ELR (cell line): ENCODE results near the gene C17orf75.
"Not testable (repeated sequence)": the region's sequence is repeated elsewhere in the genome, so short reads cannot be mapped to it uniquely, and the experiment has no call there.

Experiments
- DNase-seq: peaks from one replicate; pipeline ENCODE4 v3.0.0-alpha.2; 2015; ENCODE audit warnings: low read depth

C17orf75 gene

GRCh38 chr17:32345951-32346600 lies 4.1 kb upstream of the C17orf75 start:
- DNase-seq = no peak

DNA sequence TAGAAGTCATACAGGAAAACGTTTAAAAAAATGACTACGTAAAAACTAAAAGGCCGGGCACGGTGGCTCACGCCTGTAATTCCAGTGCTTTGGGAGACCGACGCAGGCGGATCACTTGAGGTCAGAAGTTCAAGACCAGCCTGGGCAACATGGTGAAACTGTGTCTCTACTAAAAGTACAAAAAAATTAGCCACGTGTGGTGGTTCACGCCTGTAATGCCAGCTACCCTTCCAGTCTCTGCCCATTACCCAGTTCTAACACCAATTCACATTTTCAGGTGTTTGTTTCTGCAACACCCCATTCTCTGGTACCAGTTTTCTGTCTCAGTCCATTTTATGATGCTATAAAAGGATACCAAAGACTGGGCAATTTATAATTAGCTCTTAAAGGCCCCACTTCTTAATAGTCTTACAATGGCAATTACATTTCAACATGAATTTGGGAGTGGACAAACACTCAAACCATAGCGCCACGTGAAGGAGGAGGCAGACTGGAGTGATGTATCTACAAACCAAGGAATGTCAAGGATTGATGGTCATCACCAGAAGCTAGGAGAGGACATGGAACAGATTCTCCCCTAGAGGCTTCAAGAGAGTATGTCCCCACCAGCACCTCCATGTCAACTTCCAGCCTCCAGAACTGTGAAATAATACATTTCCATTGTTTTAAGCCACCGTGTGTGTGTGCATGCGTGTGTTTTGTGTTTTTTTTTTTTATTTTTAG lies 791 bp upstream of the C17orf75 start:
- DNase-seq = peak; percentile 28

- peak; percentile 59 for DNase-seq
These were observed 674 bp downstream of the C17orf75 start for GRCh38 chr17:32341141-32341856.

DNA sequence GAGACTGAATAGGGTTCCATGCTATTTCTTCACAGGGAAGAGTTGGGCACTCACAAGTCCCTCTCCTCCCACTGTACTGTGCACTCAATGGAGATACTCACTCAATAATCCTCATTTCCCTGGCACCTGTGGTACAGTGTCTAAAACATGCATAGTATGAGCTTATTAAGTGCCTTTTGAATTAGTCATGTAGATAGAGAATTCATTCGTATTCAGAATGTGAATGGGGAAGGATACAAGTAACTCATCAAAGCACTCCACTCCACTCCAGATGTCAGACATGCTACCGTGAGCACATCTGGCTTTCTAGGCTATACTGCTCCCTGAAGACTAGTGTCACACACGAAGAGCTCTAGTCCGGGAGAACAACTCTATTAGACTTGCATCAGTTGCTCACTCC lies 6.3 kb downstream of the C17orf75 start:
- DNase-seq = peak; percentile 90

GRCh38 chr17:32335046-32335445 lies 6.9 kb downstream of the C17orf75 start:
- DNase-seq = no peak

- no peak for DNase-seq
These were observed 8.8 kb downstream of the C17orf75 start for GRCh38 chr17:32333187-32333586.

DNA sequence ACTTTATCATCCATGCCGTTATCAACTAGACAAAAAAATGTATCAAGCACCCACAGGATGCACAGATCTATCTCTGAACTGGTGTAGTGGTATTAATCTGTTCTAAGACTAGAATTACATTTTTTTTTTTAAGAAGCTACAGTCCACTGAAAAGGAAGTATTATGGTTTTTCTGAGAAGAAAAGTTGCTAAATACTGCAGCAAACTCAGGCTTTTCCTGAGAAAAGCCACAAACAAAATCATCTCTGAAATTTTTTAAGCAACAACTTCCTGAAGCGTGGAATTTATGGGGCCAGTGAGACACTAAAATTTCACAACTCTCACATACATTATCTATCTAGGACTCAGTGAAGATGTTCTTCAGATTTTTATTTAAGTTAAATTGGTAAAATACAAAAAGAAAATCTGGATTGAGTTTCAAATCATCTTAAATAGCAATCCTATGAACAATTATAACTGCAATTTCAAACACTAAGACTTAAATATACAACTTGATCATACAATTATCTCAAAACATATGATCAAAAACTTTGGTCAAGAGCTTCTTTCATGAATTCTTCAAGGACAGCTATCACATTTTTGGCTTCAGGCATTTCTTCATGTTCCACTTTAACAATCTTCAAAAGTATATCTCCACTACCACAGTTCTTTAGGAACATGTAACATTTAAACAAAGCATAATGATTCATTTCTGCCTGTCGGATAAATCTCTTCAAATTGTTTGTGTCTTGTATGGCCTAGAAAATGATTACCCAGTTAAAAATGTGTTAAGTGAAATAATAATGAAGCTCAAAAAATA lies 10.5 kb downstream of the C17orf75 start:
- no peak for DNase-seq

- DNase-seq = no peak
These were observed 11.8 kb downstream of the C17orf75 start for GRCh38 chr17:32330147-32330546.

DNA sequence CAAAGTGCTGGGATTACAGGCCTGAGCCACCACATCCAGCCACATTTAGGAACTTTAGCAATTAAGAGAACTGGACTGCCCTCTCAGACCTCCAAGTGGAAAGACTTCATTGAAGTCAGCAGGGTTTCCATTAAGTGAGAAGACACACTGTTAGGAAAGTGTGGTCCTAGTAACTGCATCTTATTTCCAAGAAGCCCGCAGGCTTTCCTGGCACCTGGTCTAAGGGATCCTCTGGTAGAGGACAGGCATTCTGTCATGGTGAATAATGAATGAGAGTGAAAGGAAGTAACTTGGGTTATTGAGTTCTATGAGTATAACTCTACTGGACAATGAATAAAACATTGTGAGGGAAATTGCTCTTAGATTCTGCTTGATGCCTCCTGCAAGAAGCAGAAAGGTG lies 14.1 kb downstream of the C17orf75 start:
- DNase-seq = no peak

GRCh38 chr17:32323811-32324491 lies 18.0 kb downstream of the C17orf75 start:
- peak; percentile 33 for DNase-seq

DNA sequence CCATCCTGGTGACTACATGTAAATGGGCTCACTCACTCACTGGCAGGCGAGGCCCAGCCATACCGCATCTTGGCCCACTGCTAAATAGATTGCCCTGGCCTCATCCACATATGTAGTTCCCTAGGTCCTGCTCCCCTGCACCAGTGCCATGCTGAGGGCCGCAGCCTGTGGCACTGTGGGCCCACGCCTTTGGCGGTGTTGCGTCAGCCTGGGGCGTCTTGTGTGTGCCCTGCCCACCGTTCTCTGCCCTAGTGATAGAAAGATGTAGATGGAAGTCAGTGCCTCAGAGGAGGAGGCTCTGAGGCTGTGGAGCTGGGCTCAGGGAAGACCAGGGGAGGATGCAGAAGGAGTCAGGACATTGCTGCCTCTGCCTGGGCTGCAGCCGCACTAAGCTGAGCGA lies 18.9 kb downstream of the C17orf75 start:
- no peak for DNase-seq

- no peak for DNase-seq
These were observed 21.1 kb downstream of the C17orf75 start for GRCh38 chr17:32320847-32321246.

DNA sequence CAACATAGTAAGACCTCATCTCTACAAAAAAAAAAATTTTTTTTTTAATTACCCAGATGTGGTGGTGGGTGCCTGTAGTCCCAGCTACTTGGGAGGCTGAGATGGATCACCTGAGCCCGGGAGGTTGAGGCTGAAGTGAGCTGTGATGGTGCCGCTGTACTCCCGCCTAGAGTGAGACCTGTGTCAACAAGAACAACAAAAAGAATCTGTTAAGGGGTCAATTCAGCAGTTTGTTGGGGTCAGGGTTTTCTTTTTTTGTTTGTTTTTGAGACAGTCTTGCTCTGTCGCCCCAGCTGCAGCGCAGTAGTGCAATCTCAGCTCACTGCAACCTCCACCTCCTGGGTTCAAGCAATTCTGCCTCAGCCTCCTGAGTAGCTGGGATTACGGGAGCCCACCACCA lies 21.9 kb downstream of the C17orf75 start:
- DNase-seq = not testable (repeated sequence)

DNA sequence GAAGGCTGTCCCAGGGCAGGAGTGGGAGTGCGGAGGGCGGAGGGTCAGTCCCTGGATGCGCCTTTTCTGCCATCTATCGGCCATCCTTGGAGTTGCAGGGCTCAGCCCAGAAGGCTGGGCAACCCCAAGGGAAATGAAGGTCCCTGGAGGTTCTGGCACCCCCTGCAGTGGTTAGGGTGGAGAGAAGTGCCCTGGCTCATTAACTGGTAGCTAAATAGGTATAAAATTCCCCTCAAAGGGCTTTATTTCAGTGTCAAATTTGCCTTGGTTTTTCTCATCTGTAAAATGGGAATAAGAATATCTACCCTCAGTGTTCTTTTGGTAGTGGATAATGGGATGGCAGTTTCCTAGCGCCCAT lies 22.4 kb downstream of the C17orf75 start:
- peak; percentile 77 for DNase-seq

DNA sequence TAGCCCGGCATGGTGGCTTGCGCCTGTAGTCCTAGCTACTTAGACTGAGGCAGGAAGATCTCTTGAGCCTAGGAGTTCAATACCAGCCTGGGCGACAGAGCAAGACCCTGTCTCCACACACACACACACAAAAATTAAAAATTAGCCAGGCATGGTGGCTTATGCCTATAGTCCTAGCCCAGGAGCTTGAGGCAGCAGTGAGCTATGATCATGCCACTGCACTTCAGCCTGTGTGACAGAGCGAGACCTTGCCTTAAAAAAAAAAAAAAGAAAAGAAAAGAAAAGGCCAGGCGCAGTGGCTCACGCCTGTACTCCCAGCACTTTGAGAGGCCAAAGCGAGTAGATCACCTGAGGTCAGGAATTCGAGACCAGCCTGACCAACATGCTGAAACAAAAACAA lies 23.9 kb downstream of the C17orf75 start:
- DNase-seq = no peak

DNA sequence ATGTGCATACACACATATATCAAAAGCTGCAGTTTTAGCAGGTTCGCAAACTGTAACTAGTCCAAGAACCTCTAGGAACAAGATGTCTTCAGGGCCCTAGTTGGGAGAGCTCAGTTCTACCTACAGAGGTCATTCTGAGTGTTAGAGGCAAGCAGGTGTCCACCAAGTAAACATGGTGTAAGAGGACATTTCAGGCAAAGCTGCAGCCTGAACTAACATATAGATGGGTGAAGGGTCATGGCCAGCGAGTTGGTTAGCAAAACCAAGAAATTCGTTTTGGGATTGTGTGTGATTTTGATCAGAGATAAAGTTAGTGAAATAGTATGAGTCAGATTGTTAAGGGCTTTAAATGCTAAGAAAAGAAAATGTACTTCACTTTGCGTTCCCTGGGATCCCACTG lies 24.6 kb downstream of the C17orf75 start:
- DNase-seq = no peak

- DNase-seq = not testable (repeated sequence)
These were observed 25.3 kb downstream of the C17orf75 start for GRCh38 chr17:32316653-32317052.

- DNase-seq = no peak
These were observed 26.8 kb downstream of the C17orf75 start for GRCh38 chr17:32315171-32315570.

DNA sequence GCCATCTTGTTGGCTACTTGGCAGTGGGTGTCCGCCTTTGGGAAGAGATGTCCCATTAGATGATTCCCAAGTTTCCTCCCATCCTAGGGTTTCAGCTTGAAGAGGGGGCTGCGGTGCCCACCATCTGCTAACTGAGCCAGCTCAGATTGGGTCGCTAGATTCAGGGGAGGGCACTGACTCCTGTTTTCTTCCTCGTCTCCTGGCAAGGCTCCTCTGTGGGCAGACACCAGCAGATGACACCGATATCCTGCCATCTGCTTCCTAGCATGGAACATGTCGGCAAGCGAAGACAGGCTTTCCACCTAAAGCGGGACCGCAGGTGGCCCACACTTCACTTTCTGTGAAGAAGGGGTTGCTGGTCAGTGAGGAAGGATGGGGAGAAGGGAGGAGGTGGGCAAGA lies 27.3 kb downstream of the C17orf75 start:
- DNase-seq = no peak

DNA sequence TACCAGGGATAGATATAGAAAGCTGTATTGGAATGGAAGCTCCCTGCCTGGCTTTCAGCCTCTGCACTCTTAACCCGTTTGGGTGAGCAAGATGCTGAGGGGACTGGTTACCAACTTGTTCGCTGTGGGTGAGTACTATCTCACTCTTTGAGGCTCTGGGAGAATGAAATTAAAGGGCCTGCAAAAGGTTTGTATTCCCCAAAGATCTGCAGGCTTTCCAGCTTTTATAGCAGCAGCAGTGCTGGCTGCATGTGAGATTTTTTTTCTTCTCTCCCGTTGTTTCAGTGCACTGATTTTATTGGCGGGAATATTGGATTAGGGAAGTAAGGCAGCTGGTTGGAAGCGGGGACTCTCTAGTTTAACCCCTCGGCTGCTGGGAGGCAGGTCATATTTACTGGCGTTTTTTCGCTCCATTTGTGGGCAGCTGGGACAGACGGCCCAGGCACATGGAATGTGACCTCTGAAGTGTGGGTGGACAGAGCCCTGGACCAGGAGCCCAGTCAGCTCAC lies 30.9 kb downstream of the C17orf75 start:
- peak; percentile 18 for DNase-seq

DNA sequence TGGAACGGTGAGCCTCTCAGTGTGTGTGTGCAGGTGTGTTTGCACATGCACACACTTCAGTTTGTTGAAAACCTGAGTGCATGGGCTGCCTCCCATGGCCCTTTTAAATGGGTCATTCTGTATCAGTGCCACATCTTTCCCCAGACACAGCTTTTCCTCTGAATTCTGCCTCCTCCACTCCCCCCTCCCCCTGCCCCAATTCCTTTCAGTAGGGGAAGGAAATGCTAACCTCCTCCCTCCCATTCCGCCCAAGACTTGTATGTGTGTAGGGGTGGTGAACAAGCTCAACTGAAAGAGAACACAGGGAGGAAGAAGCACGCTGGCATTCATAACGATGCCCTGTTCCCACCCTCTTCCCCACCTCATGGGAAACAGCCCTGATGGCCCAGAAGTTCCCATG lies 34.3 kb downstream of the C17orf75 start:
- no peak for DNase-seq

DNA sequence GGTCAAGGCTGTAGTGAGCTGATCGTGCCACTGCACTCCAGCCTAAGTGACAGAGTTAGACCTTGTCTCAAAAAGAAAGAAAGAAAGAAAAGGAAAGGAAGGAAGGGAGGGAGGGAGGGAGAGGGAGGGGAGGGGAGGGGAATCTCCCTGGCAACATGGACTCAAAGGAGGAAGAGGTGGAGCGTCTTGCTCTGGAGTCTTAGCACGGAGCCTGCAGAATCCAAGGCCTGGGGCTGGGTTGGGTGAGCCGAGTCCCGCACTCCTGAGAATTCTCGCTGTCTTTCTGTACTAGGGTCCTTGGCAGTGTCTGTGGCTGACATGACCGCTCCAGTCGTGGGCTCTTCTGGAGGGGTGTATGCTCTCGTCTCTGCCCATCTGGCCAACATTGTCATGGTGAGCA lies 36.9 kb downstream of the C17orf75 start:
- no peak for DNase-seq
